K562 (cell line): Measurements from ENCODE around the gene RETREG1. TPM values are rescaled to one million over a fixed set of nuclear protein-coding genes. Genes with fewer than 3 reads are reported as not detected.

Source experiments
- MGA ChIP-seq: fragments of 450-650 bp; IDR thresholded peaks from 2 replicates; pipeline ENCODE4 v1.6.1; 2016; ENCODE audit warnings: mild to moderate bottlenecking, moderate library complexity
- TBL1XR1 ChIP-seq, 2 experiments: IDR thresholded peaks; 2 replicates each; pipeline ENCODE4 v1.6.1; 2012; ENCODE audit warnings: improper control_type of control experiment in 2 of 2, low read length in 2 of 2, mild to moderate bottlenecking in 1 of 2
- TSHZ1 ChIP-seq: fragments of 250-450 bp; sonication (Bioruptor Pico); IDR thresholded peaks from 2 replicates; pipeline ENCODE4 v1.4.0; 2020; ENCODE audit warnings: mild to moderate bottlenecking, moderate library complexity
- polyA plus RNA-seq, 8 experiments: library from polyadenylated mRNA; depleted of rRNA in 4 of 8; stranded (reverse) in 5 of 8; unstranded in 3 of 8; fragments of >200 nt; fragmentation: Nextera tagmentation in 2 of 8; fragmentation: Illumina TruSeq in 1 of 8; extraction: Ambion mirVana in 2 of 8; extraction: Trizol in 1 of 8; gene quantifications; 2 replicates each; pipeline versions ENCODE4 v1.2.1 to v1.2.3, GENCODE V29; 2011 to 2014; ENCODE audit warnings: inconsistent platforms in 1 of 8, missing spikeins in 1 of 8
- total RNA-seq, 7 experiments: library from RNA; depleted of rRNA in 6 of 7; stranded (reverse); fragments of >200 nt in 6 of 7; fragmentation: Illumina TruSeq in 2 of 7; extraction: Trizol in 2 of 7; gene quantifications; 2 replicates each; pipeline versions ENCODE4 v1.2.1 to v1.2.3, GENCODE V29; 2011 to 2021; ENCODE audit warnings: low replicate concordance in 1 of 7

Gene RETREG1
- total and polyA plus RNA-seq, 9 of the 15 experiments (the other 6 are each of a cell fraction or from before 2014, with no cell fraction given), result 0.01 to 0.20 (median 0.08) TPM; not detected in 5

- TF ChIP-seq MGA, result no peak
- no peak for TF ChIP-seq TSHZ1
- TF ChIP-seq TBL1XR1 (IDR thresholded peaks at IDR 0.05; ENCODE audit: low read length in 2 of 2), result no peak
These were observed 55.1 kb downstream of the RETREG1 start (continued) for GRCh38 chr5:16561660-16562059.
